ENCODE measurements around the gene DCTPP1. TPM values are rescaled to one million over a fixed set of nuclear protein-coding genes. Genes with fewer than 3 reads are reported as not detected.

DCTPP1 gene
- total RNA-seq, 1 experiment from 2014 or later = 125 TPM

DNA sequence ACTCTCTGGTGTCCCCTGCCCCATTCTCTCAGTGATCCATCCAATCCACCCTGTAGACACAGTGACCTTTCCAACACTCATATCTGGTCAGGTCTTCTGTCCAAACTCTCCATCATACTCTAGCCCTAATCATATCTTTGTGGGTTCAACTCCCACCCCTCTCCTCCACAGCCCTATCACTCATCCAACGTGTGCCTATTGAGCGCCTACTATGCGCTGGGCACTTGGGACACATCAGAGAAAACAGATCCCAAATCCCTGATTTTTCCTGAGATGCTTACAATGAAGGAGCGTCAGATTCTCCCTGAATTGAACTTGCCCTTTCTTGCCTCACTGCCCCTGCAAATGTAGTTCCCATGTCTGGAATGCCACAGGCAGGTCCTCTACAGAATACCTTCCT, 1.8 kb downstream of the DCTPP1 start:
- DNase-seq (ENCODE audit: low read depth, low spot score) = no peak
- no peak for ATAC-seq
- peak overlapping the region; percentile 96; the same call in 1 of the 2 replicates for H3K9ac ChIP-seq (ENCODE audit: low read length)
- RAD21 ChIA-PET (ENCODE audit: low non-redundant PET in 1 of 2, low total read pairs in 2 of 2, uncharacterized antibody in 2 of 2, unreplicated experiment in 2 of 2) = no interaction called here
- no peaks in the 10 kb centered on the region for H3K27me3 ChIP-seq (ENCODE audit: insufficient read depth, low read length)
- H4K20me1 ChIP-seq (ENCODE audit: insufficient read depth) = no peaks in the 10 kb centered on the region
- BruUV-seq (replicated peaks) = no TSS peak
- no peaks in the 10 kb centered on the region for H3K9me2 ChIP-seq (ENCODE audit: insufficient read depth)
- intact Hi-C loops (cut with micrococcal nuclease) = no loop called here
- POLR2A ChIA-PET = no interaction called here
- H2AFZ ChIP-seq (ENCODE audit: low read depth, low read length, poor library complexity, severe bottlenecking) = no peak overlapping the region
- H3K4me3 ChIP-seq (replicated peaks in 1 of 2; ENCODE audit: low read depth in 1 of 2, low read length in 2 of 2) = no peak overlapping the region
- H3K4me2 ChIP-seq (ENCODE audit: low read length) = peak overlapping the region; percentile 89
- peaks cover 8 to 29% of the 10 kb centered on the region in 2 experiments for H3K4me1 ChIP-seq (ENCODE audit: control insufficient read depth in 1 of 2, insufficient read depth in 2 of 2, low read length in 2 of 2)
- CTCF ChIA-PET = no interaction called here
- H3K9me3 ChIP-seq (ENCODE audit: control insufficient read depth in 1 of 2, insufficient read depth in 1 of 2, low read depth in 1 of 2, low read length in 2 of 2) = no peaks in the 10 kb centered on the region
- TF ChIP-seq EGR1 (IDR thresholded peaks at IDR 0.05; ENCODE audit: low read depth) (no peak), SP1 (IDR thresholded peaks at IDR 0.05; ENCODE audit: low read depth) (no peak), SIN3A (IDR thresholded peaks at IDR 0.05; ENCODE audit: low read depth) (no peak), EZH2 (IDR thresholded peaks at IDR 0.05) (no peak), POLR2AphosphoS5 (IDR thresholded peaks at IDR 0.05; ENCODE audit: low read depth, low read length) (no peak), SRF (IDR thresholded peaks at IDR 0.05; ENCODE audit: low read depth) (no peak), ELF1 (IDR thresholded peaks at IDR 0.05; ENCODE audit: borderline replicate concordance, low read depth) (no peak), JUND (IDR thresholded peaks at IDR 0.05) (no peak), RAD21 (IDR thresholded peaks at IDR 0.05; ENCODE audit: low read depth) (no peak), POLR2A (IDR thresholded peaks at IDR 0.05; ENCODE audit: borderline replicate concordance, extremely low read depth, insufficient read depth, insufficient read length) (no peak), FOSL1 (IDR thresholded peaks at IDR 0.05; ENCODE audit: low read depth) (no peak), TCF7L2 (IDR thresholded peaks at IDR 0.05; ENCODE audit: borderline replicate concordance, extremely low read depth, insufficient read depth, insufficient read length) (no peak), EZH2phosphoT487 (IDR thresholded peaks at IDR 0.05; ENCODE audit: borderline replicate concordance) (no peak), YY1 (IDR thresholded peaks at IDR 0.05; ENCODE audit: extremely low read depth, insufficient replicate concordance, low read depth, low read length) (no peak), CBX3 (IDR thresholded peaks at IDR 0.05; ENCODE audit: low read depth) (no peak)
- TF ChIP-seq, protein P1, sequence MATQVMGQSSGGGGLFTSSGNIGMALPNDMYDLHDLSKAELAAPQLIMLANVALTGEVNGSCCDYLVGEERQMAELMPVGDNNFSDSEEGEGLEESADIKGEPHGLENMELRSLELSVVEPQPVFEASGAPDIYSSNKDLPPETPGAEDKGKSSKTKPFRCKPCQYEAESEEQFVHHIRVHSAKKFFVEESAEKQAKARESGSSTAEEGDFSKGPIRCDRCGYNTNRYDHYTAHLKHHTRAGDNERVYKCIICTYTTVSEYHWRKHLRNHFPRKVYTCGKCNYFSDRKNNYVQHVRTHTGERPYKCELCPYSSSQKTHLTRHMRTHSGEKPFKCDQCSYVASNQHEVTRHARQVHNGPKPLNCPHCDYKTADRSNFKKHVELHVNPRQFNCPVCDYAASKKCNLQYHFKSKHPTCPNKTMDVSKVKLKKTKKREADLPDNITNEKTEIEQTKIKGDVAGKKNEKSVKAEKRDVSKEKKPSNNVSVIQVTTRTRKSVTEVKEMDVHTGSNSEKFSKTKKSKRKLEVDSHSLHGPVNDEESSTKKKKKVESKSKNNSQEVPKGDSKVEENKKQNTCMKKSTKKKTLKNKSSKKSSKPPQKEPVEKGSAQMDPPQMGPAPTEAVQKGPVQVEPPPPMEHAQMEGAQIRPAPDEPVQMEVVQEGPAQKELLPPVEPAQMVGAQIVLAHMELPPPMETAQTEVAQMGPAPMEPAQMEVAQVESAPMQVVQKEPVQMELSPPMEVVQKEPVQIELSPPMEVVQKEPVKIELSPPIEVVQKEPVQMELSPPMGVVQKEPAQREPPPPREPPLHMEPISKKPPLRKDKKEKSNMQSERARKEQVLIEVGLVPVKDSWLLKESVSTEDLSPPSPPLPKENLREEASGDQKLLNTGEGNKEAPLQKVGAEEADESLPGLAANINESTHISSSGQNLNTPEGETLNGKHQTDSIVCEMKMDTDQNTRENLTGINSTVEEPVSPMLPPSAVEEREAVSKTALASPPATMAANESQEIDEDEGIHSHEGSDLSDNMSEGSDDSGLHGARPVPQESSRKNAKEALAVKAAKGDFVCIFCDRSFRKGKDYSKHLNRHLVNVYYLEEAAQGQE (IDR thresholded peaks at IDR 0.05; ENCODE audit: low read depth) = no peak
- TF ChIP-seq, protein P2, sequence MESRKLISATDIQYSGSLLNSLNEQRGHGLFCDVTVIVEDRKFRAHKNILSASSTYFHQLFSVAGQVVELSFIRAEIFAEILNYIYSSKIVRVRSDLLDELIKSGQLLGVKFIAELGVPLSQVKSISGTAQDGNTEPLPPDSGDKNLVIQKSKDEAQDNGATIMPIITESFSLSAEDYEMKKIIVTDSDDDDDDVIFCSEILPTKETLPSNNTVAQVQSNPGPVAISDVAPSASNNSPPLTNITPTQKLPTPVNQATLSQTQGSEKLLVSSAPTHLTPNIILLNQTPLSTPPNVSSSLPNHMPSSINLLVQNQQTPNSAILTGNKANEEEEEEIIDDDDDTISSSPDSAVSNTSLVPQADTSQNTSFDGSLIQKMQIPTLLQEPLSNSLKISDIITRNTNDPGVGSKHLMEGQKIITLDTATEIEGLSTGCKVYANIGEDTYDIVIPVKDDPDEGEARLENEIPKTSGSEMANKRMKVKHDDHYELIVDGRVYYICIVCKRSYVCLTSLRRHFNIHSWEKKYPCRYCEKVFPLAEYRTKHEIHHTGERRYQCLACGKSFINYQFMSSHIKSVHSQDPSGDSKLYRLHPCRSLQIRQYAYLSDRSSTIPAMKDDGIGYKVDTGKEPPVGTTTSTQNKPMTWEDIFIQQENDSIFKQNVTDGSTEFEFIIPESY (IDR thresholded peaks at IDR 0.05; ENCODE audit: extremely low read depth, insufficient replicate concordance, low read length) = no peak
- TF ChIP-seq, protein P3, sequence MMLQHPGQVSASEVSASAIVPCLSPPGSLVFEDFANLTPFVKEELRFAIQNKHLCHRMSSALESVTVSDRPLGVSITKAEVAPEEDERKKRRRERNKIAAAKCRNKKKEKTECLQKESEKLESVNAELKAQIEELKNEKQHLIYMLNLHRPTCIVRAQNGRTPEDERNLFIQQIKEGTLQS (IDR thresholded peaks at IDR 0.05) = no peak
- TF ChIP-seq, protein P4, sequence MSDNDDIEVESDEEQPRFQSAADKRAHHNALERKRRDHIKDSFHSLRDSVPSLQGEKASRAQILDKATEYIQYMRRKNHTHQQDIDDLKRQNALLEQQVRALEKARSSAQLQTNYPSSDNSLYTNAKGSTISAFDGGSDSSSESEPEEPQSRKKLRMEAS (IDR thresholded peaks at IDR 0.05) = no peak
- TF ChIP-seq, protein P5, sequence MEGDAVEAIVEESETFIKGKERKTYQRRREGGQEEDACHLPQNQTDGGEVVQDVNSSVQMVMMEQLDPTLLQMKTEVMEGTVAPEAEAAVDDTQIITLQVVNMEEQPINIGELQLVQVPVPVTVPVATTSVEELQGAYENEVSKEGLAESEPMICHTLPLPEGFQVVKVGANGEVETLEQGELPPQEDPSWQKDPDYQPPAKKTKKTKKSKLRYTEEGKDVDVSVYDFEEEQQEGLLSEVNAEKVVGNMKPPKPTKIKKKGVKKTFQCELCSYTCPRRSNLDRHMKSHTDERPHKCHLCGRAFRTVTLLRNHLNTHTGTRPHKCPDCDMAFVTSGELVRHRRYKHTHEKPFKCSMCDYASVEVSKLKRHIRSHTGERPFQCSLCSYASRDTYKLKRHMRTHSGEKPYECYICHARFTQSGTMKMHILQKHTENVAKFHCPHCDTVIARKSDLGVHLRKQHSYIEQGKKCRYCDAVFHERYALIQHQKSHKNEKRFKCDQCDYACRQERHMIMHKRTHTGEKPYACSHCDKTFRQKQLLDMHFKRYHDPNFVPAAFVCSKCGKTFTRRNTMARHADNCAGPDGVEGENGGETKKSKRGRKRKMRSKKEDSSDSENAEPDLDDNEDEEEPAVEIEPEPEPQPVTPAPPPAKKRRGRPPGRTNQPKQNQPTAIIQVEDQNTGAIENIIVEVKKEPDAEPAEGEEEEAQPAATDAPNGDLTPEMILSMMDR (IDR thresholded peaks at IDR 0.05 in 2 of 3, conservative IDR thresholded peaks at IDR 0.05 in 1 of 3; ENCODE audit: borderline replicate concordance in 1 of 3, insufficient read depth in 1 of 3, low read depth in 2 of 3, low read length in 2 of 3) = no peak
- peaks cover 15 to 41% of the 10 kb centered on the region in 2 experiments; a peak in 3 of 4 replicates for H3K36me3 ChIP-seq (ENCODE audit: control insufficient read depth in 1 of 2, insufficient read depth in 2 of 2, low read length in 2 of 2)
- H3K27ac ChIP-seq (ENCODE audit: low read depth, low read length) = peak overlapping the region; percentile 5; the same call in 1 of the 2 replicates
- peaks cover 64% of the 10 kb centered on the region for H3K79me2 ChIP-seq (ENCODE audit: insufficient read depth, low read length)
